Keratinocyte (primary cell): ENCODE measurements around the gene RAB11FIP5.

ENCODE experiments used
- EZH2 ChIP-seq: IDR thresholded peaks from one replicate; pipeline ENCODE4 v1.6.1; 2012; ENCODE audit warnings: inconsistent platforms, mild to moderate bottlenecking, low read length, moderate library complexity
- TF ChIP-seq, protein P1 (sequence below), 3 experiments: IDR thresholded peaks in 1 of 3; conservative IDR thresholded peaks in 1 of 3; optimal IDR thresholded peaks in 1 of 3; 2 replicates in 2 of 3; 3 replicates in 1 of 3; pipeline versions ENCODE3 to v1.5.1; 2011; ENCODE audit warnings: low read length in 3 of 3, mild to moderate bottlenecking in 3 of 3, moderate library complexity in 2 of 3, control low read depth in 1 of 3, inconsistent platforms in 1 of 3; ENCODE audit not compliant: insufficient read depth in 2 of 3; ENCODE audit errors: extremely low read depth in 1 of 3

DNA sequence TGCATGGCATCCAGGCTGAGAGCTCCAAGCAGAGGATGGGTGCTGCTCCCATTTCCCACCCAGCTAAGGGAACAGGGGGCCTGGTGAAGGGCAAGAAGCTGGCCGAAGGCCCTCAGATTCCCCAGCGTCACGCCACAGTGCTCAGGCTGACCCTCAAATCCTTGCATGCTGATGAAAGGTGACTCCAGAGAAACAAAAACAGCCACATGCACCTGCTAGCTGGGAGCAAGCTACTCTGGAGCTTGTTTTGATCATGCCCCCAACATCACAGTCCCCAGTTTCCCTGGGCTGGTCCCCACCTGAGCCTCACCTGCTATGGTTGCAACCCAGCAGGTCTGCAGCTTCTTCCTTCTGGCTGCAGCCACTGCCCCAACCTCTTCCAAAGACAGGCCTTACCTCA, 13.3 kb downstream of the RAB11FIP5 start:
- TF ChIP-seq, protein P1, sequence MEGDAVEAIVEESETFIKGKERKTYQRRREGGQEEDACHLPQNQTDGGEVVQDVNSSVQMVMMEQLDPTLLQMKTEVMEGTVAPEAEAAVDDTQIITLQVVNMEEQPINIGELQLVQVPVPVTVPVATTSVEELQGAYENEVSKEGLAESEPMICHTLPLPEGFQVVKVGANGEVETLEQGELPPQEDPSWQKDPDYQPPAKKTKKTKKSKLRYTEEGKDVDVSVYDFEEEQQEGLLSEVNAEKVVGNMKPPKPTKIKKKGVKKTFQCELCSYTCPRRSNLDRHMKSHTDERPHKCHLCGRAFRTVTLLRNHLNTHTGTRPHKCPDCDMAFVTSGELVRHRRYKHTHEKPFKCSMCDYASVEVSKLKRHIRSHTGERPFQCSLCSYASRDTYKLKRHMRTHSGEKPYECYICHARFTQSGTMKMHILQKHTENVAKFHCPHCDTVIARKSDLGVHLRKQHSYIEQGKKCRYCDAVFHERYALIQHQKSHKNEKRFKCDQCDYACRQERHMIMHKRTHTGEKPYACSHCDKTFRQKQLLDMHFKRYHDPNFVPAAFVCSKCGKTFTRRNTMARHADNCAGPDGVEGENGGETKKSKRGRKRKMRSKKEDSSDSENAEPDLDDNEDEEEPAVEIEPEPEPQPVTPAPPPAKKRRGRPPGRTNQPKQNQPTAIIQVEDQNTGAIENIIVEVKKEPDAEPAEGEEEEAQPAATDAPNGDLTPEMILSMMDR (optimal IDR thresholded peaks at IDR 0.05 in 1 of 3, IDR thresholded peaks at IDR 0.05 in 1 of 3, conservative IDR thresholded peaks at IDR 0.05 in 1 of 3; ENCODE audit: extremely low read depth in 1 of 3, insufficient read depth in 2 of 3, low read length in 3 of 3) = no peak
- no peak for TF ChIP-seq EZH2
